ENCODE measurements around the gene IFIT2. TPM values are rescaled to one million over a fixed set of nuclear protein-coding genes. Genes with fewer than 3 reads are reported as not detected.

IFIT2 gene
- total RNA-seq, 1 donor from 2014 or later = 4.9 TPM

DNA sequence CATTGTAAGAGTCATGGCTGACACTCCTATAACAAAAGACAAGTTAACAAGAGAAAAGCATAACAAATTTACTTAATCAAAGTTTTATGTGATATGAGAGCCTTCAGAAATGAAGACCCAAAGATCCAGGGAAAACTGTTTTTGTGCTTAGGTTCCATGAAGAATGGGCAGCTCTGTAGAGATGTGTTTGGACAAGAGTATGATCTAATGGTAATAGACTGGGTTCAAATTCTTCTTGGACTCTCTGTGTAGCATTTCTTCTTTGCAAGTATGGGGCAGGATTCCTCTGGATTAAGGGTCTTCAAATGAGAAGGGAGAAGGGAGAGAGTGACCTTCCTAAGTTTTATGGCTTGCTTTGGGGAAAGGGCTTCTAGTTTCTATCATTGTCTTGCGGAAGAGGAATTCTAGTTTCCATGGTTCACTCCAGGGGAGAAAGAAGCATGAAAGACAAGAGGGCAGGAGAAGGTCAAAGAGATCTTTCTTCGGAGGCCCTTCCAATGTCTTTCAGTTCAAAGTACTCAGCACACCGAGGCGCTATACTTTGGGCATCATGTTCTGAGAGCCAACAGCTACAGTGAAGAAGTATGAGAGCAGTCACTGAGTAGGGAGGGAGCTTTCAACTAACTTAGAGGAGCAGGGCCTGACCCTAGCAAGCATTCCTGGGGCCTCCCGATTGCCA lies 41.4 kb downstream of the IFIT2 start:
- H3K27ac Mint-ChIP-seq = no peak overlapping the region
- TF ChIP-seq, protein P1, sequence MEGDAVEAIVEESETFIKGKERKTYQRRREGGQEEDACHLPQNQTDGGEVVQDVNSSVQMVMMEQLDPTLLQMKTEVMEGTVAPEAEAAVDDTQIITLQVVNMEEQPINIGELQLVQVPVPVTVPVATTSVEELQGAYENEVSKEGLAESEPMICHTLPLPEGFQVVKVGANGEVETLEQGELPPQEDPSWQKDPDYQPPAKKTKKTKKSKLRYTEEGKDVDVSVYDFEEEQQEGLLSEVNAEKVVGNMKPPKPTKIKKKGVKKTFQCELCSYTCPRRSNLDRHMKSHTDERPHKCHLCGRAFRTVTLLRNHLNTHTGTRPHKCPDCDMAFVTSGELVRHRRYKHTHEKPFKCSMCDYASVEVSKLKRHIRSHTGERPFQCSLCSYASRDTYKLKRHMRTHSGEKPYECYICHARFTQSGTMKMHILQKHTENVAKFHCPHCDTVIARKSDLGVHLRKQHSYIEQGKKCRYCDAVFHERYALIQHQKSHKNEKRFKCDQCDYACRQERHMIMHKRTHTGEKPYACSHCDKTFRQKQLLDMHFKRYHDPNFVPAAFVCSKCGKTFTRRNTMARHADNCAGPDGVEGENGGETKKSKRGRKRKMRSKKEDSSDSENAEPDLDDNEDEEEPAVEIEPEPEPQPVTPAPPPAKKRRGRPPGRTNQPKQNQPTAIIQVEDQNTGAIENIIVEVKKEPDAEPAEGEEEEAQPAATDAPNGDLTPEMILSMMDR (IDR thresholded peaks at IDR 0.05) = no peak
- H3K27me3 Mint-ChIP-seq = no peaks in the 10 kb centered on the region
- ChIA-PET CTCF (interaction anchor here (1.5 kb wide), 1 partner anchor 26 kb away, joined by 4 read pairs; no protein-coding TSS in a partner anchor), POLR2A (no interaction called here)
- H3K36me3 Mint-ChIP-seq (ENCODE audit: low read depth) = peaks cover 24% of the 10 kb centered on the region
- H3K9me3 Mint-ChIP-seq = no peaks in the 10 kb centered on the region
- H3K4me1 Mint-ChIP-seq = peaks cover 12% of the 10 kb centered on the region
- no peak for ATAC-seq (ENCODE audit: low read depth)
- intact Hi-C loops (cut with micrococcal nuclease) = no loop called here
- no peak for DNase-seq
- no peak overlapping the region for H3K4me3 Mint-ChIP-seq

DNA sequence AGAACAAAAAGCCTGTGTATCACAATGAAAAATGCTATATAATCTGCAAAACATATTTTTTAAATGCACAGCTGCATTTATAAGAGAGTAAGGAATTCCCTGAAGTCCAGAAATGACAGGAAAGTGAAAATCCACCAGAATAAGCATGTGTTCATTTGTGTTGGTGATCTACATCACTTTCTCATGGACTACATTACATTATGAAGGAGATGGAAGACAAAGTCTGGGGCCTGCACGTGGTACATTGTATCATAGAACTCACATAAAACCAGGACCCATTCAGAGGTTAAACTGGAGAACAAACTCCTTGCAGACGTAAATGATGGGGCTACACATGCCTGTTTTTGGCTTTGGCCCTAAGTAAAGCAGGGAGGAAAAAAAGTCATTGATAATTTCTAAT lies 42.3 kb downstream of the IFIT2 start:
- CTCF ChIA-PET = interaction anchor here (1.5 kb wide), 1 partner anchor 25 kb away, joined by 4 read pairs; no protein-coding TSS in a partner anchor
- TF ChIP-seq, protein P1 (IDR thresholded peaks at IDR 0.05) = no peak
- no peaks in the 10 kb centered on the region for H3K27me3 Mint-ChIP-seq
- intact Hi-C loops (cut with micrococcal nuclease) = no loop called here
- no peak for DNase-seq
- no peak for ATAC-seq (ENCODE audit: low read depth)
- no peak overlapping the region for H3K27ac Mint-ChIP-seq
- peaks cover 15% of the 10 kb centered on the region for H3K36me3 Mint-ChIP-seq (ENCODE audit: low read depth)
- peaks cover 22% of the 10 kb centered on the region for H3K4me1 Mint-ChIP-seq
- POLR2A ChIA-PET = no interaction called here
- no peak overlapping the region for H3K4me3 Mint-ChIP-seq
- no peaks in the 10 kb centered on the region for H3K9me3 Mint-ChIP-seq

DNA sequence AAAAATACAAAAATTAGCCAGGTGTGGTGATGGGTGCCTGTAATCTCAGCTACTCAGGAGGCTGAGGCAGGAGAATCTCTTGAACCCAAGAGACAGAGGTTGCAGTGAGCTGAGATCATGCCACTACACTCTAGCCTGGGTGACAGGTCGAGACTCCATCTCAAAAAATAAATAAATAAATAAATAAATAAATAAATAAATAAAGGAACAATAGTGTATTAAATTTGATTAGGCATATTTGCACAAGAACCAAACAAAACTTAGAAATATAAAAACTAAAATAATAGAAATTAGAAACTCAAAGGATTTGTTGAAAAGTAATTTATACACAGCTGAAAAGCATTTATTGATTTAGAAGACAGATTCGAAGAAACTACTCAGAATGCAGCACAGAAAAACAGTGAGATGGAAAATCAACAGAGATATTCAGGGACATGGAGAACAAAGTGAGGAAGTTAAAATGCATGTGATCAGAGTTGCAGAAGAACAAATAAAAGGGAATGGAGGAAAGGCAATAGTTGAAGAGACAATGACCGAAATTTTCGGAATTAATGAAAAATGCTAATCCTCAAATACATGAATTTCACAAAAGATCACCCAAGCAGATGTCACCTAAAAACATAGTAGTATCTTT lies 43.6 kb downstream of the IFIT2 start:
- ChIA-PET CTCF (interaction anchor here (1.5 kb wide), 1 partner anchor 24 kb away, joined by 4 read pairs; no protein-coding TSS in a partner anchor), POLR2A (no interaction called here)
- TF ChIP-seq, protein P1 (IDR thresholded peaks at IDR 0.05) = no peak
- Mint-ChIP-seq H3K4me3 (no peak overlapping the region), H3K4me1 (peaks cover 31% of the 10 kb centered on the region), H3K36me3 (ENCODE audit: low read depth) (peaks cover 3% of the 10 kb centered on the region), H3K27ac (no peak overlapping the region), H3K27me3 (no peaks in the 10 kb centered on the region), H3K9me3 (no peaks in the 10 kb centered on the region)
- no peak for DNase-seq
- intact Hi-C loops (cut with micrococcal nuclease) = no loop called here
- ATAC-seq (ENCODE audit: low read depth) = no peak

- Mint-ChIP-seq H3K27ac (no peak overlapping the region), H3K36me3 (ENCODE audit: low read depth) (no peaks in the 10 kb centered on the region), H3K9me3 (no peaks in the 10 kb centered on the region), H3K27me3 (no peaks in the 10 kb centered on the region), H3K4me3 (no peak overlapping the region), H3K4me1 (peaks cover 43% of the 10 kb centered on the region)
- POLR2A ChIA-PET = interaction anchor here (0.5 kb wide), 1 partner anchor 11 kb away, joined by 7 read pairs; no protein-coding TSS in a partner anchor
- intact Hi-C loops (cut with micrococcal nuclease) = no loop called here
- TF ChIP-seq, protein P1 (IDR thresholded peaks at IDR 0.05) = no peak
- CTCF ChIA-PET = interaction anchor here (1.5 kb wide), 1 partner anchor 23 kb away, joined by 4 read pairs; no protein-coding TSS in a partner anchor
- DNase-seq = no peak
- no peak for ATAC-seq (ENCODE audit: low read depth)
These were observed 44.8 kb downstream of the IFIT2 start for GRCh38 chr10:89346405-89347254.

Measured in activated B cell treated with CpG ODN at 0.5 μM for 24 hours (primary cell).